Mucosa of descending colon (tissue), 3 donors: ENCODE measurements around the gene HLA-DQA1. TPM values are rescaled to one million over a fixed set of nuclear protein-coding genes. Genes with fewer than 3 reads are reported as not detected.

Experiments used
- ATAC-seq: fragments of 200-7000 bp; cut with Tn5 transposase; one replicate; pipeline ENCODE4 v1.9.1; 2020; ENCODE audit warnings: mild to moderate bottlenecking, moderate library complexity
- DNase-seq, 3 donors: peaks; one replicate each; pipeline ENCODE4 v3.0.0-alpha.2; 2020
- H3K36me3 ChIP-seq: fragments of 200-600 bp; one replicate; pipeline ENCODE4 v1.8.0; 2021; ENCODE audit warnings: low read depth, mild to moderate bottlenecking
- H3K4me1 ChIP-seq: fragments of 200-600 bp; one replicate; pipeline ENCODE4 v1.8.0; 2021; ENCODE audit warnings: low read depth, mild to moderate bottlenecking
- H3K4me3 ChIP-seq: fragments of 200-600 bp; one replicate; pipeline ENCODE4 v1.8.0; 2021; ENCODE audit warnings: mild to moderate bottlenecking
- H3K9me3 ChIP-seq: fragments of 200-600 bp; one replicate; pipeline ENCODE4 v1.8.0; 2021; ENCODE audit warnings: mild to moderate bottlenecking
- CTCF ChIP-seq: fragments of 200-600 bp; IDR thresholded peaks from one replicate; pipeline ENCODE4 v1.8.0; 2022; ENCODE audit warnings: antibody characterized with exemption, mild to moderate bottlenecking
- intact Hi-C, 2 donors: fragments of 100-400 bp; cut with DNase I in 1 of 2; cut with micrococcal nuclease in 1 of 2; formaldehyde crosslinking; loops; one replicate each; pipeline versions ENCODE4 v1.11.0 to v1.11.1; 2022; cut with DNase I, micrococcal nuclease
- total RNA-seq, 3 donors: library from RNA; stranded (reverse); fragmentation: NEBNext Ultra II Directional in 2 of 3; extraction: Animal tissue kit (Norgen Biotek cat#: 25700) in 2 of 3; gene quantifications; one replicate each; pipeline versions ENCODE4 v1.2.1 to v1.2.4, GENCODE V29; 2021 to 2023
- donor health status: DM: no; HTN: no; CAD: no; lungs with moderate emphysema.
- donor health status: DM: no; HTN: no; CAD: no.
- donor health status: DM: no; HTN: yes; CAD: no.

The HLA-DQA1 gene
- total RNA-seq, 3 donors from 2014 or later = 9.9 to 36.2 (median 24.1) TPM

DNA sequence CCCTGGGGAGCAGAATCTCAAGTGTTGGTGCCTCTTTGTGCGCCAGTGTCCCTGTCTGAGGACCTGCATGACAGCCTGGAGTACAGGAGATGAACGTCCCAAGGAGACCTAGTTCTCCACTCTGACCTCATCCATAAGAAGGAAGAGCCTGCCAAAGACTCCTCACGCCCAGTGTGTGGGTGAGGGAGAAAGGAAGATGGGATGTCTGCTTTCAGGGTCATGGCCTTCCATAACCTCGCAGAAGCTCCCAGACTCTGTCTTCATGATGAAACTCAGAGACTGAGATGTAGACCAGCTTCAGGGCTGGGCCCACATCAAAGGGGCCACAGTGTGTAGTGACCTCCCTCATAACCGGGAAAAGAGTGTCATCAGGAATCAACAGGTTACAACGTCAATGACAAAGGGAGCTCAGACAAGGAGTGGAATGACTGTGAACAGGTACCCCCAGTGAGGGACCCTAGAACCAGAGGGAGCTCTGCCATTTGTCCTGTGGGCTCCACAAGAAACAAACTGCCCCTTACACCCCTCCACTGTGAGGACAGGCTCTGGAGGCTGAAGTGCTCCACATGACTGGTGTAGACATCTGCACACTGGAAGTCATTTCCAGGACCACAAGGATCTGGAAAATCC is 21.2 kb downstream of the HLA-DQA1 start:
- ATAC-seq (no peak), DNase-seq (no peak)
- Histone ChIP-seq H3K4me1 (no peaks in the 10 kb centered on the region), H3K9me3 (peaks cover 3% of the 10 kb centered on the region), H3K36me3 (no peaks in the 10 kb centered on the region), H3K4me3 (no peak overlapping the region)
- no peak for TF ChIP-seq CTCF
- intact Hi-C loops = no loop called here

DNA sequence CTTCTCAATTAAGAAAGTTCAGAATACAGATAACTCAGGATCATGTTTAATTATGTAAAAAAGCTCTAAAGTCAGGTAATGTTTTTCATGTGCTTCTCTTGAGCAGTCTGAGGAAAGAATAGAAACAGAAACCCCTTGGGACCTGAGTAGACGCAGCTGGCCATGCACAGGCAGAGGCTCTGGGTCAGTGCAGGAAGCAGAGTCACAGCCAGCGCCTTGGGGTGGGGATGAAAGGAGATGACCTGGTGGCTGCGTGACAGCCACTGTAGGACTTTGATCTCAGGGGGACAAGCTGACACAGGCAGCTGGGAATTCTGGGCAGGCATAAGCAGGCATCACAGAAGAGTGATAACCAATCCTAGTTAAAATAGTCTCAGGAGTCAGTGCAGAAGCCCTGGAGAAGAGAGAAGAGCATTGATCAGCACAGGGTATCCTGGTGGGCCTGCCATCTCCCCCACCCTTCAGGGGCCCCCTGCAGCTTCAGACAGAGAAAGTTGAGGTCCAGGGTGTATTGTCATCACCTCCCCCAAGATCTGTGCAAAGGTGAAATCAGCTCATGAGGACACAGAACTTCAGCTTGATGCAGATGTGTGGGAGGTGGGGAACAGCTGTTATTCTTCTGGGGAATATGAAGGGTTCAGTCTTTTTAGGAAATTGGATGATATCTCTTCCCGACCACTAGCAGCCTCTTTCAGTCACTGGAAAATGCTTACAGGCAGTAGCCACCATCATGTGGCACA is 22.8 kb downstream of the HLA-DQA1 start:
- DNase-seq = no peak
- no peak overlapping the region for H3K4me3 ChIP-seq
- ATAC-seq = peak; percentile 46
- no peaks in the 10 kb centered on the region for H3K36me3 ChIP-seq
- TF ChIP-seq CTCF = no peak
- peaks cover 3% of the 10 kb centered on the region for H3K4me1 ChIP-seq
- intact Hi-C loops = no loop called here
- H3K9me3 ChIP-seq = peaks cover 3% of the 10 kb centered on the region

DNA sequence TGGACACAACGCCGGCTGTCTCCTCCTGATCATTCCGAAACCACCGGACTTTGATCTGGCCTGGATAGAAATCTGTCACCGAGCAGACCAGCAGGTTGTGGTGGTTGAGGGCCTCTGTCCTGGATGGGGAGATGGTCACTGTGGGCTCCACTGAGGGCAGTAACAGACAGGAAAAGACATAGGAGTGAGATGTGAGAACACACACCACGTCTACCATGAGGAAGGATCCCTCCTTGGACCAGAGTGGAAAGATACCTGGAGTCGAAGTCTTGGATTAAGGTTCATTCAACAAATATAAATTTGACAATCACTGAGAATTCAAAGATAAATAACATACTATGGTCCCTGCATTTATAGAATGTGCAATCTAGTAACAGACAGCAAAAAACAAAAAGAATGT is 24.9 kb downstream of the HLA-DQA1 start:
- Histone ChIP-seq H3K36me3 (no peaks in the 10 kb centered on the region), H3K4me1 (peaks cover 3% of the 10 kb centered on the region), H3K4me3 (no peak overlapping the region), H3K9me3 (no peaks in the 10 kb centered on the region)
- intact Hi-C loops = no loop called here
- no peak for TF ChIP-seq CTCF
- ATAC-seq (no peak), DNase-seq (no peak)

- ATAC-seq (no peak), DNase-seq (no peak)
- H3K4me1 ChIP-seq = peaks cover 3% of the 10 kb centered on the region
- intact Hi-C loops = no loop called here
- no peak overlapping the region for H3K4me3 ChIP-seq
- H3K9me3 ChIP-seq = no peaks in the 10 kb centered on the region
- no peak for TF ChIP-seq CTCF
- no peaks in the 10 kb centered on the region for H3K36me3 ChIP-seq
These were observed 25.6 kb downstream of the HLA-DQA1 start for GRCh38 chr6:32662836-32663235.

GRCh38 chr6:32664354-32664753 is 27.1 kb downstream of the HLA-DQA1 start:
- Histone ChIP-seq H3K4me1 (peaks cover 3% of the 10 kb centered on the region), H3K4me3 (no peak overlapping the region), H3K36me3 (no peaks in the 10 kb centered on the region), H3K9me3 (no peaks in the 10 kb centered on the region)
- DNase-seq = no peak
- ATAC-seq = no peak
- intact Hi-C loops = no loop called here
- TF ChIP-seq CTCF = no peak
